Measurements from ENCODE around the gene RPLP2. TPM values are rescaled to one million over a fixed set of nuclear protein-coding genes. Genes with fewer than 3 reads are reported as not detected.

Gene RPLP2
- polyA plus RNA-seq, 1 of the 3 experiments (the other 2 are of a cell fraction) = 799 TPM

GRCh38 chr11:827897-828192, 18.1 kb downstream of the RPLP2 start, which contains the start of gene CRACR2B:
TSS of gene CRACR2B (plus strand) at chr11:827919. CDS start at chr11:828608, 689 bp downstream.
- 97% methylated on average over 5 of the region's 5 CpGs for WGBS (ENCODE audit: low lambda C conversion rate)
- Histone ChIP-seq H3K27me3 (ENCODE audit: insufficient read depth) (no peaks in the 10 kb centered on the region), H3K27ac (ENCODE audit: low read depth in 2 of 2, low read length in 1 of 2) (no peak within 1 kb of the TSS), H3K4me3 (ENCODE audit: low read depth in 2 of 2, low read length in 1 of 2) (peak within 1 kb of the TSS in 1 of 2 experiments; percentile 25; a peak in 1 of 4 replicates), H3K4me1 (ENCODE audit: control insufficient read depth in 1 of 2, insufficient read depth in 2 of 2, low read depth in 1 of 2, low read length in 1 of 2) (peaks cover 11 to 23% of the 10 kb centered on the region in 2 experiments; a peak in 2 of 4 replicates), H3F3A (replicated peaks; ENCODE audit: insufficient read depth) (no peaks in the 10 kb centered on the region), H4K20me1 (ENCODE audit: insufficient read depth) (peaks cover 7% of the 10 kb centered on the region), H3K4me2 (0 out of 2 replicates have a peak within 1 kb of the TSS, but pooled peaks have one; percentile 37), H3K79me2 (ENCODE audit: insufficient read depth) (peaks cover 19% of the 10 kb centered on the region), H3K9ac (no peak within 1 kb of the TSS), H3K9me2 (no peaks in the 10 kb centered on the region), H3K9me3 (no peaks in the 10 kb centered on the region), H2AFZ (ENCODE audit: low read depth) (no peak within 1 kb of the TSS), H3K36me3 (replicated peaks in 1 of 2; ENCODE audit: control insufficient read depth in 1 of 2, insufficient read depth in 2 of 2, low read length in 1 of 2) (peaks cover 0 to 19% of the 10 kb centered on the region in 2 experiments)
- POLR2A ChIA-PET = interaction anchor here (2.4 kb wide), 1 partner anchor 9 kb away, joined by 16 read pairs; the partner anchor contains the start of gene PNPLA2
- CTCF ChIA-PET = interaction anchor here (0.6 to 1.9 kb wide), 3 partner anchors 9 to 184 kb away, joined by 3 to 6 read pairs (median 3); partner anchors contain the start of gene PNPLA2
- no peak for DNase-seq
- TF ChIP-seq, protein P1, sequence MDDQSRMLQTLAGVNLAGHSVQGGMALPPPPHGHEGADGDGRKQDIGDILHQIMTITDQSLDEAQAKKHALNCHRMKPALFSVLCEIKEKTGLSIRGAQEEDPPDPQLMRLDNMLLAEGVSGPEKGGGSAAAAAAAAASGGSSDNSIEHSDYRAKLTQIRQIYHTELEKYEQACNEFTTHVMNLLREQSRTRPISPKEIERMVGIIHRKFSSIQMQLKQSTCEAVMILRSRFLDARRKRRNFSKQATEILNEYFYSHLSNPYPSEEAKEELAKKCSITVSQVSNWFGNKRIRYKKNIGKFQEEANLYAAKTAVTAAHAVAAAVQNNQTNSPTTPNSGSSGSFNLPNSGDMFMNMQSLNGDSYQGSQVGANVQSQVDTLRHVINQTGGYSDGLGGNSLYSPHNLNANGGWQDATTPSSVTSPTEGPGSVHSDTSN (IDR thresholded peaks at IDR 0.05) = no peak
- TF ChIP-seq ELF1 (IDR thresholded peaks at IDR 0.05) (no peak), SIN3A (IDR thresholded peaks at IDR 0.05; ENCODE audit: borderline replicate concordance, low read depth, low read length) (no peak), POLR2AphosphoS5 (IDR thresholded peaks at IDR 0.05; ENCODE audit: low read depth, low read length) (no peak), EZH2phosphoT487 (IDR thresholded peaks at IDR 0.05; ENCODE audit: borderline replicate concordance, low read depth) (no peak), TCF12 (IDR thresholded peaks at IDR 0.05) (no peak), EP300 (IDR thresholded peaks at IDR 0.05; ENCODE audit: borderline replicate concordance in 1 of 2, low read depth in 1 of 2, low read length in 1 of 2) (no peak), FOXJ3 (CRISPR knock-in tag; IDR thresholded peaks at IDR 0.05) (no peak), FOXM1 (IDR thresholded peaks at IDR 0.05; ENCODE audit: low read depth) (no peak), RAD21 (IDR thresholded peaks at IDR 0.05; ENCODE audit: low read length) (no peak), RFX5 (IDR thresholded peaks at IDR 0.05; ENCODE audit: low read length) (no peak)
- TF ChIP-seq, protein P2, sequence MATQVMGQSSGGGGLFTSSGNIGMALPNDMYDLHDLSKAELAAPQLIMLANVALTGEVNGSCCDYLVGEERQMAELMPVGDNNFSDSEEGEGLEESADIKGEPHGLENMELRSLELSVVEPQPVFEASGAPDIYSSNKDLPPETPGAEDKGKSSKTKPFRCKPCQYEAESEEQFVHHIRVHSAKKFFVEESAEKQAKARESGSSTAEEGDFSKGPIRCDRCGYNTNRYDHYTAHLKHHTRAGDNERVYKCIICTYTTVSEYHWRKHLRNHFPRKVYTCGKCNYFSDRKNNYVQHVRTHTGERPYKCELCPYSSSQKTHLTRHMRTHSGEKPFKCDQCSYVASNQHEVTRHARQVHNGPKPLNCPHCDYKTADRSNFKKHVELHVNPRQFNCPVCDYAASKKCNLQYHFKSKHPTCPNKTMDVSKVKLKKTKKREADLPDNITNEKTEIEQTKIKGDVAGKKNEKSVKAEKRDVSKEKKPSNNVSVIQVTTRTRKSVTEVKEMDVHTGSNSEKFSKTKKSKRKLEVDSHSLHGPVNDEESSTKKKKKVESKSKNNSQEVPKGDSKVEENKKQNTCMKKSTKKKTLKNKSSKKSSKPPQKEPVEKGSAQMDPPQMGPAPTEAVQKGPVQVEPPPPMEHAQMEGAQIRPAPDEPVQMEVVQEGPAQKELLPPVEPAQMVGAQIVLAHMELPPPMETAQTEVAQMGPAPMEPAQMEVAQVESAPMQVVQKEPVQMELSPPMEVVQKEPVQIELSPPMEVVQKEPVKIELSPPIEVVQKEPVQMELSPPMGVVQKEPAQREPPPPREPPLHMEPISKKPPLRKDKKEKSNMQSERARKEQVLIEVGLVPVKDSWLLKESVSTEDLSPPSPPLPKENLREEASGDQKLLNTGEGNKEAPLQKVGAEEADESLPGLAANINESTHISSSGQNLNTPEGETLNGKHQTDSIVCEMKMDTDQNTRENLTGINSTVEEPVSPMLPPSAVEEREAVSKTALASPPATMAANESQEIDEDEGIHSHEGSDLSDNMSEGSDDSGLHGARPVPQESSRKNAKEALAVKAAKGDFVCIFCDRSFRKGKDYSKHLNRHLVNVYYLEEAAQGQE (IDR thresholded peaks at IDR 0.05; ENCODE audit: low read depth, low read length) = no peak
